ENCODE results near the gene SLC25A25. TPM values are rescaled to one million over a fixed set of nuclear protein-coding genes. Genes with fewer than 3 reads are reported as not detected.

Gene SLC25A25
- total and polyA plus RNA-seq, 4 donors: 10.5 to 32.6 (median 24.5) TPM

DNA sequence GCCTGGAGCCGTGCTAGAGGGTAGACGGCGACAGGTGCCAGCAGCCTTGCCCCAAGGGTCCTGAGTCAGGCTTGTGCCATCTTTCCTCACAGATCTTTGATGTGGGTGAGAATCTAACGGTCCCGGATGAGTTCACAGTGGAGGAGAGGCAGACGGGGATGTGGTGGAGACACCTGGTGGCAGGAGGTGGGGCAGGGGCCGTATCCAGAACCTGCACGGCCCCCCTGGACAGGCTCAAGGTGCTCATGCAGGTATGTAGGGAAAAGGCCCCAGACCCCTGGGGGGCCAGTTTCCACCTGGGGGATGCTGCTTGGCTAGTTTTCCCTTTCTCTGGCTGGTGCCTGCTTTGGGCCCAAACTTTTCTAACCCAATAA lies 35.5 kb downstream of the SLC25A25 start:
- WGBS, 2 donors: 68 to 73% methylated on average over 8 of the region's 8 CpGs

DNA sequence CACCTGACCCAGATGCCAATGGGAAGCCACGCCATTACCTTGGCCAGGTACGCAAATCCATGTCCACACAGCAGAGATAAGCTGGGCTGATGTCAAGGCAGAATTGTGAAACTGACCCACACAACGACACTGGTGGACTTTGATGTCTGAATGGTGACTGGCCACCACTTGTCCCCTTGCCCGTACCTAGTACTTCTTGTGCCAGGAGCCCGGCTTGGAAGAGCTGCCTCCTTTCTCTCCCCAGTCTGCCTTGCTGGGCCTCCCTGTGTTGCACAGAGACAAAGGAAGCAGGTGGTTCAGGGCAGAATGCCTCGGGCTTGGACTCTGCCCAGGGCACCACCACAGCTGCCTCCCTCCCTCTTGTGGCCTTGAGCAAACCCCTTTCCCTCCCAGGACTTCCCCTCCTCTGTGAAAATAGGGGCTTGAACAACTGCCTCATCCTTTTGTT lies 36.2 kb downstream of the SLC25A25 start:
- H3K4me1 ChIP-seq (ENCODE audit: control insufficient read depth in 5 of 5, insufficient read depth in 5 of 5, low read length in 5 of 5): peaks cover 3 to 24% (median 18%) of the 10 kb centered on the region in 5 donors
- H3K9ac ChIP-seq (ENCODE audit: insufficient read depth in 1 of 2, low read length in 2 of 2): no peak overlapping the region
- H3K27ac ChIP-seq (ENCODE audit: low read depth in 1 of 2, low read length in 1 of 2): peak overlapping the region in 1 of 2 donors; percentile 26

More for the DNA sequence above, 35.5 kb downstream of the SLC25A25 start:
- Histone ChIP-seq H3K36me3 (ENCODE audit: control insufficient read depth in 4 of 4, insufficient read depth in 4 of 4, low read length in 4 of 4) (peaks cover 14 to 68% (median 45%) of the 10 kb centered on the region in 4 donors), H3K9ac (ENCODE audit: insufficient read depth in 1 of 2, low read length in 2 of 2) (no peak overlapping the region), H3K4me3 (no peak overlapping the region), H3K4me1 (ENCODE audit: control insufficient read depth in 5 of 5, insufficient read depth in 5 of 5, low read length in 5 of 5) (peaks cover 5 to 25% (median 24%) of the 10 kb centered on the region in 5 donors), H3K27ac (ENCODE audit: low read depth in 1 of 2, low read length in 1 of 2) (no peak overlapping the region), H3K9me3 (ENCODE audit: control insufficient read depth in 4 of 4, insufficient read depth in 3 of 4, low read length in 3 of 4) (no peaks in the 10 kb centered on the region), H3K27me3 (ENCODE audit: control insufficient read depth in 3 of 3, insufficient read depth in 3 of 3, low read length in 2 of 3) (no peaks in the 10 kb centered on the region)
- ATAC-seq (ENCODE audit: insufficient read depth, low FRiP score) (no peak), DNase-seq (no peak)
- TF ChIP-seq, protein P1, sequence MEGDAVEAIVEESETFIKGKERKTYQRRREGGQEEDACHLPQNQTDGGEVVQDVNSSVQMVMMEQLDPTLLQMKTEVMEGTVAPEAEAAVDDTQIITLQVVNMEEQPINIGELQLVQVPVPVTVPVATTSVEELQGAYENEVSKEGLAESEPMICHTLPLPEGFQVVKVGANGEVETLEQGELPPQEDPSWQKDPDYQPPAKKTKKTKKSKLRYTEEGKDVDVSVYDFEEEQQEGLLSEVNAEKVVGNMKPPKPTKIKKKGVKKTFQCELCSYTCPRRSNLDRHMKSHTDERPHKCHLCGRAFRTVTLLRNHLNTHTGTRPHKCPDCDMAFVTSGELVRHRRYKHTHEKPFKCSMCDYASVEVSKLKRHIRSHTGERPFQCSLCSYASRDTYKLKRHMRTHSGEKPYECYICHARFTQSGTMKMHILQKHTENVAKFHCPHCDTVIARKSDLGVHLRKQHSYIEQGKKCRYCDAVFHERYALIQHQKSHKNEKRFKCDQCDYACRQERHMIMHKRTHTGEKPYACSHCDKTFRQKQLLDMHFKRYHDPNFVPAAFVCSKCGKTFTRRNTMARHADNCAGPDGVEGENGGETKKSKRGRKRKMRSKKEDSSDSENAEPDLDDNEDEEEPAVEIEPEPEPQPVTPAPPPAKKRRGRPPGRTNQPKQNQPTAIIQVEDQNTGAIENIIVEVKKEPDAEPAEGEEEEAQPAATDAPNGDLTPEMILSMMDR (IDR thresholded peaks at IDR 0.05; ENCODE audit: control extremely low read depth, extremely low read depth): no peak

DNA sequence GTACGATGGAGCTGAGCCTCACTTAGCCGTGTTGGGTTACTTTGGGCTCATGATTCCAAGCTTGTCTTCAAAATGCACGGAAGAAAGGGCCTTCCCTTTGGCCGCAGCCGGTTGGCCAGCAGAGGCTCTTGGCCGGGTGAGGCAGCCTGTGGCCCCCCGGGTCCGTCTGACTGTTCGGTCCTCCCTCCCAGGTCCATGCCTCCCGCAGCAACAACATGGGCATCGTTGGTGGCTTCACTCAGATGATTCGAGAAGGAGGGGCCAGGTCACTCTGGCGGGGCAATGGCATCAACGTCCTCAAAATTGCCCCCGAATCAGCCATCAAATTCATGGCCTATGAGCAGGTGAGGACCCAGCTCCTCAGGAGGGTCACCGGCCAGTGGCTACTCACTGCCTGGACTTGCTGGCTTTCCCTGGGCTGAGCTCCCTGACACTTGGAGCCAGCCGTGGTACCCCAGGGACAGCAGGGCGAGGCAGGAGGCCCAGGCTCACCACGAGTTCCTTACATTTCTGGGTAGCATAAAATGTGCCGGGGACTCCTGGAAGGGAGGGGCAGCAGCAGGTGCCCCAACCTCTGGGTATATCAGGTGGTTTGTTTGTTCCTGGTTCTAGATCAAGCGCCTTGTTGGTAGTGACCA lies 37.6 kb downstream of the SLC25A25 start:
- no peaks in the 10 kb centered on the region for H3K9me3 ChIP-seq (ENCODE audit: control insufficient read depth in 4 of 4, insufficient read depth in 3 of 4, low read length in 3 of 4)
- DNase-seq (no peak), ATAC-seq (ENCODE audit: insufficient read depth, low FRiP score) (no peak)
- no peak overlapping the region for H3K9ac ChIP-seq (ENCODE audit: insufficient read depth in 1 of 2, low read length in 2 of 2)
- peaks cover 17 to 71% (median 46%) of the 10 kb centered on the region in 4 donors for H3K36me3 ChIP-seq (ENCODE audit: control insufficient read depth in 4 of 4, insufficient read depth in 4 of 4, low read length in 4 of 4)
- 91 to 95% methylated on average over 21 of the region's 21 CpGs for WGBS, 2 donors
- peaks cover 0 to 17% (median 5%) of the 10 kb centered on the region in 5 donors for H3K4me1 ChIP-seq (ENCODE audit: control insufficient read depth in 5 of 5, insufficient read depth in 5 of 5, low read length in 5 of 5)
- no peaks in the 10 kb centered on the region for H3K27me3 ChIP-seq (ENCODE audit: control insufficient read depth in 3 of 3, insufficient read depth in 3 of 3, low read length in 2 of 3)
- H3K27ac ChIP-seq (ENCODE audit: low read depth in 1 of 2, low read length in 1 of 2): no peak overlapping the region
- H3K4me3 ChIP-seq: no peak overlapping the region
- TF ChIP-seq, protein P1 (IDR thresholded peaks at IDR 0.05; ENCODE audit: control extremely low read depth, extremely low read depth): no peak

More for the DNA sequence above, 36.2 kb downstream of the SLC25A25 start:
- peaks cover 17 to 71% (median 45%) of the 10 kb centered on the region in 4 donors for H3K36me3 ChIP-seq (ENCODE audit: control insufficient read depth in 4 of 4, insufficient read depth in 4 of 4, low read length in 4 of 4)
- 61 to 62% methylated on average over 6 of the region's 6 CpGs for WGBS, 2 donors
- DNase-seq: no peak
- H3K27me3 ChIP-seq (ENCODE audit: control insufficient read depth in 3 of 3, insufficient read depth in 3 of 3, low read length in 2 of 3): no peaks in the 10 kb centered on the region
- TF ChIP-seq, protein P1 (IDR thresholded peaks at IDR 0.05; ENCODE audit: control extremely low read depth, extremely low read depth): no peak
- H3K9me3 ChIP-seq (ENCODE audit: control insufficient read depth in 4 of 4, insufficient read depth in 3 of 4, low read length in 3 of 4): no peaks in the 10 kb centered on the region
- no peak overlapping the region for H3K4me3 ChIP-seq
- no peak for ATAC-seq (ENCODE audit: insufficient read depth, low FRiP score)

All from lung (tissue), 12 donors.